ENCODE results near the gene C1orf198.

Gene C1orf198

DNA sequence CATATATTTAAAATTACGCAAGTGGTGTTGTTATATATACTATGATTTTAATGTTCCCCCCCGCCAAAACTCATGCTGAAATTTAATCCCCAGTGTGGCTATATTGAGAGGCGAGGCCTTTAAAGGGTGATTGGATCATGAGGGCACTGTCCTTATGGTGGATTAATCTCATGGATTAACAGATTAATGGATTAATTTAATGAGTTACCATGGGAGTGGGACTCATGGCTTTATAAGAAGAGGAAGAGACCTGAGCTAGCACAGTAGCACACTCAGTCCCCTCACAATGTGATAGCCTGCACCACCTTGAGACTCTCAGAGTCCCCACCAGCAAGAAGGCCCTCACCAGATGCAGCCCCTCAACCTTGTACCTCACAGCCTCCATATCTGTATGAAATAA, 34.8 kb downstream of the C1orf198 start:
- DNase-seq (ENCODE audit: low spot score) = no peak

- DNase-seq (ENCODE audit: low spot score) = no peak
These were observed 35.8 kb downstream of the C1orf198 start for GRCh38 chr1:230832476-230832875.

GRCh38 chr1:230831771-230832170, 36.5 kb downstream of the C1orf198 start:
- DNase-seq (ENCODE audit: low spot score) = no peak

GRCh38 chr1:230828421-230828820, 39.9 kb downstream of the C1orf198 start:
- no peak for DNase-seq (ENCODE audit: low spot score)

GRCh38 chr1:230827801-230828200, 40.5 kb downstream of the C1orf198 start:
- DNase-seq (ENCODE audit: low spot score) = no peak

GRCh38 chr1:230827081-230827681, 41.1 kb downstream of the C1orf198 start:
- no peak for DNase-seq (ENCODE audit: low spot score)

- no peak for DNase-seq (ENCODE audit: low spot score)
These were observed 42.0 kb downstream of the C1orf198 start for GRCh38 chr1:230826166-230826875.

DNA sequence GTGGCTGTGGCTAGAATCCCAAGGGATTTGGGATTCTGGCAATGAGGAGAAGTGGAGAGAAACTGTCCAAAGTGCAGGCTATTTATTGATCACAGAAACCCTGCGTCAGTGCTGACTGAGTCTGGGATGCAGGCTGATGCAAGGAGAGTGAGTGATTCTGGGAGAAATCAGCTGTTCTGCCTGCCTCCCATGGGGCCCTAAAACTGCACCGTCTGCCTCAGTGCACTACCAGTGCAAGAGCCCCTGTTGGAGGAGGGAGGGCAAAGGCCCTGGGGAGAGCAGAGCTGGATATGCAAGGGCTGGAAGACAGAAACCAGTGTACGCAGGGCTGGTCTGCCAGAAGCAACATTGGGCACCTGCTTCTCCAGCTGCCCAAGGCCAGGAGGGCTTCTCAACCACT, 42.6 kb downstream of the C1orf198 start:
- no peak for DNase-seq (ENCODE audit: low spot score)

GRCh38 chr1:230824919-230825721, 43.2 kb downstream of the C1orf198 start:
- no peak for DNase-seq (ENCODE audit: low spot score)

- no peak for DNase-seq (ENCODE audit: low spot score)
These were observed 43.8 kb downstream of the C1orf198 start for GRCh38 chr1:230824551-230824918.

GRCh38 chr1:230823931-230824381, 44.4 kb downstream of the C1orf198 start:
- DNase-seq (ENCODE audit: low spot score) = no peak

DNA sequence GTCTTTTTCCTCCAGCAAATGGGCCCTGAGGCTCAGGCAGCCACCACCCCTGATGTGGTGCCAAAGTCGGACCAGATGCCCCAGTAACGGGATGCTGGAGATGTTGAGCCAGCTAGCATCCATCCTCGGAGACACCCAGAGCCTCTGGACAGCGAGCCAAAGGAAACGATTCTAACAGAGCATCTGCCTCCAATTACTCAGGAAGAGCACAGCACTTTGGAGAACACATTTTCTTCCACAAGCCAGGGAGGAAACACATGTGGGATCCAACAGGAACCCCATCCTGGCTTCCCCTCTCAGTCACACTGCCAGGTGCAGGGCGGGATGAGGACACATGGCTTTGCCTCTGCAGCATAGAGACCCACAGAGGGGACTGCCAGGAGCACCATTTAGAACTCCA, 44.9 kb downstream of the C1orf198 start:
- no peak for DNase-seq (ENCODE audit: low spot score)

DNA sequence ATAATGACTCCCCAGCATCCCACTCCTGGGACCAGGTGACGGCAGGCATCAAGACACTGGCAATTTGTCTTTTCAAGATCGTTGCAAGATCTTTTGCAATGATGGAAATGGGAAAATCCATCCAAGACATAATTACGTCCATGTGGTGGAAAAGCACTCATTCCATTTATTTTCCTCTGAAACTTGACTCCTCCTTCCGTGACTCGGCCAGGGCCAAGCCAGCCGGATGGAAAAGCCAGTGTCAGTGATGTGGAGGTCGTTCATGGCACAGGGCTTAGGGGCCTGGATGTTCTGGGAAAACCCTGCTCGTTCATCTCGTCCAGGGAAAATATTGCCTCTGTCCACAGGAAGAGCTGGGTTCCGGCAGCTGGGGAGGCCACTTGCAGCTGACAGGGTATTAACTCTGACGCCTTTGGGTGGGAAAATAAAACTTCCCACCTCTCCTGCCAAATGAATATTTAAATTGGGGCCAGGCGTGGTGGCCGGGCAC, 46.2 kb downstream of the C1orf198 start:
- no peak for DNase-seq (ENCODE audit: low spot score)

- no peak for DNase-seq (ENCODE audit: low spot score)
These were observed 47.0 kb downstream of the C1orf198 start for GRCh38 chr1:230821346-230821745.

- DNase-seq (ENCODE audit: low spot score) = no peak
These were observed 47.8 kb downstream of the C1orf198 start for GRCh38 chr1:230820568-230820967.

- no peak for DNase-seq (ENCODE audit: low spot score)
These were observed 48.3 kb downstream of the C1orf198 start for GRCh38 chr1:230819976-230820375.

DNA sequence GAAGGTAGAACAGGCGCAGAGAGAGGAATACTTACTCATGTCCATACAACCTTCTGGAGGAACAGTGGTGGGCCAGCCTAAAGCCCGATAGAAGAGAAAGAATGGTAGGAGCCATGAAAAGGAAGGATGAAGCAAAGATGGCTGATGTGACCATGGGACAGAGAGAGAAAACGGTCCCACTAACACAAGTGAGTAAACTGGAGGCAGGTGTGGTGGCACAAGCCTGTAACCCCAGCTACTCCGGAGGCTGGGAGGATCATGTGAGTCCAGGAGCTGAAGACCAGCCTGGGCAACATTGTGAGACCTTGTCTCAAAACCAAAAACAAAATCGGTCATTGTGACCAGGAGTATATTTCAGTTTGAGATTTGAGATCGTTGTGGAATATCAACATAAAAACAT, 49.4 kb downstream of the C1orf198 start:
- no peak for DNase-seq (ENCODE audit: low spot score)

DNA sequence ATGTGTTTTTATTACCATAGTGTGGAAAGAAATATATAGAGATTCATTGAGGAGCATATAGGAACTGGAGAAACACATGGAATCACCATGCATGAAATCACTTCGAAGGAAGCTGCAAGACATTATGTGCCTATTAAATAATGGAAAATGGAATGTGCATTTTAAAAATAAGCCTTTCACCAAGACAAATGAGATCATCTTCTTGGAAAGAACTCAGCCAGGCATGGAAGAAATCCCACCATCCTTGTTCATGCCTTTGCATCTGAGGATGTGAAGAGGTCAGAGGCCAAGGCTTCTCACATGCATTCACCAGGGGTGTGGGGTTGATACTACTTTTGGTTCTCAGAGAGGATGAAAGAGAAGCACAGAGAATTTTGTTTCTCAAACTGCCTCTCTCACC, 50.0 kb downstream of the C1orf198 start:
- no peak for DNase-seq (ENCODE audit: low spot score)

DNA sequence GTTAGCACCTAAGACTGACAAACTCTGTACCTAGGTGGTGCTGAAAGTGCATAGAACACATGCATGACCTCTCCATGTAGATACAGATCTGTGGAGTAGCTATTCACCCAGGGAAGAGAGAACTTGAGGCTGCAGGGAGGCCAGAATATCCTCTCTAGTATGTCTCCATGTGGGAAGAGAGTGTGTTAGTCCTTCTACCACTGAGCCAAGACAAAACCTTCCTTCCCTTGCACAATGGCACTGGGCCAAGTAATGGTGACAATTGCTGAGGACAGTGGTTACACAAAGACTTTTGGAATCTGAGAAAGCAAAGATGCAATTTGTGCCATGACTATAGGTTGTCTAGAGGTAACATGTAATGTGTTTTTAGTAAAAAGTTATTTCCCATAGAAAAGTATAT, 52.3 kb downstream of the C1orf198 start:
- no peak for DNase-seq (ENCODE audit: low spot score)

DNA sequence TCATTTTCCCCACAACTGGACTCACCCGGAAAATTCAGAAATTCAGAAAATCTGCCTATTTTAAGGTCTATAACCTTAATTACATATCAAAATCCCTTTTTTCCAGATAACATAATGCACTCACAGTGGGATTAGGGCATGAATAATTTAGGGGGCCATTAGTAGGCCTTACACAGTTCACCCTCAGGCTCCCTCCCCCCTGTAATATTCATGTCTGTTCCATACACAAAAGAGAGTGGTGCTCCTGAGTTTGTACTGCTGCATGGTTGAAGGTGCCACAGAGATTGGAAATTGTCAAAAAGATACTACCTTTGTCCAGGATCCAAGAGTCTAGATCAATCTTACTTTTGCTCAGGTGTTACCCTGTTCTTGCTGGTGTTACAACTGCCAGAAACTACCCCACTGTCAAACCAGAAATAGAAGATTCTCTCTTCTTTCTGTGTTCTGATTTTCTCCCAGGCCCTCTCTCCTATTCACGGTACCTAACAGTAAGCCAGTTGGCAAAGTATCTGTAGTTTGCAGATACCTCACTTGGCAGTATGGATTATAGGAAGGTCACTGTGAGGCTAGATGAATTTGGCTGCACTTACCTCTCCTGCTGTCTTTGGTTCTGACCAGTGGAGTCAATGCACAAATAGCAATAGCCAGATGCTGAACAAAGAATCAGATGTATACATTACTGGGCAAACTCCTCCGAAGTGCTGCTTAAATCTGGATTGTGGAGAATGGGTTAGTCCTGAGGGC, 53.2 kb downstream of the C1orf198 start:
- DNase-seq (ENCODE audit: low spot score) = no peak

- DNase-seq (ENCODE audit: low spot score) = no peak
These were observed 55.8 kb downstream of the C1orf198 start for GRCh38 chr1:230812568-230812967.
